Measurements from ENCODE around the gene HEXB. TPM values are rescaled to one million over a fixed set of nuclear protein-coding genes. Genes with fewer than 3 reads are reported as not detected.

HEXB gene
- total RNA-seq, 2 experiments from 2014 or later, result 42.6 to 47.6 TPM

GRCh38 chr5:74642543-74642863 is 42.5 kb upstream of the HEXB start:
- POLR2A ChIA-PET, result no interaction called here
- Mint-ChIP-seq H3K9me3 (ENCODE audit: low read depth) (no peaks in the 10 kb centered on the region), H3K27ac (no peak overlapping the region), H3K4me3 (no peak overlapping the region), H3K27me3 (peaks cover 9% of the 10 kb centered on the region), H3K36me3 (ENCODE audit: low read depth) (no peaks in the 10 kb centered on the region), H3K4me1 (peaks cover 32% of the 10 kb centered on the region)
- DNase-seq (no peak), ATAC-seq (no peak)
- CTCF ChIA-PET, result interaction anchor here (0.8 to 1.5 kb wide), 5 partner anchors 9 to 740 kb away, joined by 3 to 6 read pairs (median 4); no protein-coding TSS in a partner anchor
- intact Hi-C loops (cut with DNase I, micrococcal nuclease), result loop anchor here in 1 of 2 experiments (5.0 to 10.0 kb wide), 3 partner anchors 315 to 848 kb away; no protein-coding TSS in a partner anchor

DNA sequence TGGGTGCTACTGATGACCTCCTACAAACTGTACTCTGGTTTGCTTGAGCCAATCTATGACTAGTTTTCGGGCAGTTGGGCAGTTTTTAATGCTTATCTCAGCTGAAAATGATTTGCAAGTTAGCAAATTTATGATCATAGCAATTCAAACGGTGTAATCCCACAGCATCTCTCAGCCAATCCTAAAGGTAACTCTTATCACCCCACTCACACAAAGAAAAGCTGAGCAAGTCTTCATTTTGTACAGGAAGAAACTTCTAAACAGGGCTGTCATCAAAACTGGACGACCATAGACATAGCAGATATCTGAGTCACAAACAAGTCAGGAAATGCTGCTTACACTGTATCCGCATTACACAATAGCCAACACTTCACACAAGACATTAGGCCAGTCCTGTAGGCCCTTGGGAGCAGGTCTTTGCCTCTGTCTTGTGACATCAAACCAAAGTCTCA is 41.9 kb upstream of the HEXB start:
- H3K36me3 Mint-ChIP-seq (ENCODE audit: low read depth), result no peaks in the 10 kb centered on the region
- no peak overlapping the region for H3K27ac Mint-ChIP-seq
- ChIA-PET POLR2A (no interaction called here), CTCF (interaction anchor here (0.8 to 1.4 kb wide), 4 partner anchors 10 to 740 kb away, joined by 3 to 6 read pairs (median 4); no protein-coding TSS in a partner anchor)
- H3K27me3 Mint-ChIP-seq, result peaks cover 9% of the 10 kb centered on the region
- intact Hi-C loops (cut with DNase I, micrococcal nuclease), result loop anchor here in 1 of 2 experiments (5.0 to 10.0 kb wide), 3 partner anchors 316 to 848 kb away; no protein-coding TSS in a partner anchor
- DNase-seq (no peak), ATAC-seq (no peak)
- no peak overlapping the region for H3K4me3 Mint-ChIP-seq
- H3K9me3 Mint-ChIP-seq (ENCODE audit: low read depth), result no peaks in the 10 kb centered on the region
- H3K4me1 Mint-ChIP-seq, result peaks cover 28% of the 10 kb centered on the region

DNA sequence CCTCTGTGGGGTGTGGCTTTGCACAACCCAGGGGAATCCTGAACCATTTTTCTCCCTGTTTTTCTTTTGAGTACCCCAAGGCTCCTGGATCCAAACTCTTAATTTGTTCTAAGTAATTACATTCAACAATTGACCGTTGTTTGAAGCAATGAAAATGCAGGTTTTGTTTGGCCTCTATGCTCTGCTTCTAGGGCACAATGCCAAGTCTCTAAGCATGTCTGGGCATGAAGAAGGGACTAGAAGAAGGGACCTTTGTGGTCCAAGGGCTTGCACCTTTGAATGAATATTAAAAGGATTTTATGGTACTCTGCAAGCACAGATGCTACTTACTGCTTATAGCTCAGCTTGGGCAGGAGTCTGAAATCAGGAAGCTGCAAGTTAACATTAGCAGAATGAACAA is 37.9 kb upstream of the HEXB start:
- Mint-ChIP-seq H3K27me3 (peaks cover 10% of the 10 kb centered on the region), H3K9me3 (ENCODE audit: low read depth) (no peaks in the 10 kb centered on the region), H3K27ac (no peak overlapping the region), H3K36me3 (ENCODE audit: low read depth) (no peaks in the 10 kb centered on the region), H3K4me1 (peaks cover 2% of the 10 kb centered on the region), H3K4me3 (no peak overlapping the region)
- ChIA-PET POLR2A (no interaction called here), CTCF (interaction anchor here (0.6 to 3.5 kb wide), 6 partner anchors 37 to 747 kb away, joined by 3 to 25 read pairs (median 4); no protein-coding TSS in a partner anchor)
- no peak for ATAC-seq
- no peak for DNase-seq
- intact Hi-C loops (cut with DNase I, micrococcal nuclease), result loop anchor here (5.0 to 10.0 kb wide), 4 partner anchors 250 to 852 kb away; no protein-coding TSS in a partner anchor

- ChIA-PET CTCF (interaction anchor here (0.6 to 1.9 kb wide), 13 partner anchors 8 to 1058 kb away, joined by 3 to 15 read pairs (median 3); partner anchors contain the start of gene ENC1), POLR2A (no interaction called here)
- no peaks in the 10 kb centered on the region for H3K4me1 Mint-ChIP-seq
- ATAC-seq, result peak; percentile 87
- no peak overlapping the region for H3K4me3 Mint-ChIP-seq
- peaks cover 6% of the 10 kb centered on the region for H3K27me3 Mint-ChIP-seq
- intact Hi-C loops (cut with DNase I, micrococcal nuclease), result loop anchor here (1.0 to 10.0 kb wide), 8 partner anchors 252 to 1058 kb away; no protein-coding TSS in a partner anchor
- no peaks in the 10 kb centered on the region for H3K36me3 Mint-ChIP-seq (ENCODE audit: low read depth)
- H3K27ac Mint-ChIP-seq, result no peak overlapping the region
- H3K9me3 Mint-ChIP-seq (ENCODE audit: low read depth), result no peaks in the 10 kb centered on the region
- peak; percentile 59 for DNase-seq
Measured at GRCh38 chr5:74648835-74649293, 36.2 kb upstream of the HEXB start.

DNA sequence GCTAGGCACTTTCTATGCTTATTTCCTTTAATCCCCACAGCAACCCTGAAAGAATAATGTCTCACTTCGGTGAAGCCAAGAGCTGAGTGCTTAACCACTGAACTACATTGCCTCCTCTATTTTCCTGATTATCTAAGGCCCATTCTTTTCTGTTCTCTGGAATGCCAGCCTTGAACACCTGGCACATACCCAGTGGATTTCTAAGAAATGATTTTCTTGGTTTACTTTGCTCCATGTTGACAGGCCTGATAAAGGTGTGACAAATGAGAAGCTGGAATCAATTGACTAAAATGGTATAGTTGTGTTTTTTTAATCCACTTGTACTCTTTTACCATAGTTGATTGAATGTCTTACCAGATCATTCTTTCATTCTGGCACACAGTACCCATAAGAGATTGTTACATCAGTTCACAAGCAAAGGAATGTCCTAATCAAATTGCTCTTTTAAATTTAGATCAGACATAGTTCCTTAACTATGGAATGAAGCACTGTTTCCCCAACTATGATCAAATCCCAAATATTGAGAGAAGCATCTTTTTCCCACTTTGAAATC is 35.5 kb upstream of the HEXB start:
- ChIA-PET CTCF (interaction anchor here (0.6 to 1.9 kb wide), 15 partner anchors 9 to 1058 kb away, joined by 3 to 15 read pairs (median 3); partner anchors contain the start of gene ENC1), POLR2A (no interaction called here)
- H3K4me1 Mint-ChIP-seq, result no peaks in the 10 kb centered on the region
- intact Hi-C loops (cut with DNase I, micrococcal nuclease), result loop anchor here (1.0 to 10.0 kb wide), 6 partner anchors 252 to 855 kb away; no protein-coding TSS in a partner anchor
- H3K36me3 Mint-ChIP-seq (ENCODE audit: low read depth), result no peaks in the 10 kb centered on the region
- ATAC-seq (no peak), DNase-seq (no peak)
- no peak overlapping the region for H3K4me3 Mint-ChIP-seq
- no peaks in the 10 kb centered on the region for H3K9me3 Mint-ChIP-seq (ENCODE audit: low read depth)
- H3K27me3 Mint-ChIP-seq, result peaks cover 6% of the 10 kb centered on the region
- no peak overlapping the region for H3K27ac Mint-ChIP-seq

DNA sequence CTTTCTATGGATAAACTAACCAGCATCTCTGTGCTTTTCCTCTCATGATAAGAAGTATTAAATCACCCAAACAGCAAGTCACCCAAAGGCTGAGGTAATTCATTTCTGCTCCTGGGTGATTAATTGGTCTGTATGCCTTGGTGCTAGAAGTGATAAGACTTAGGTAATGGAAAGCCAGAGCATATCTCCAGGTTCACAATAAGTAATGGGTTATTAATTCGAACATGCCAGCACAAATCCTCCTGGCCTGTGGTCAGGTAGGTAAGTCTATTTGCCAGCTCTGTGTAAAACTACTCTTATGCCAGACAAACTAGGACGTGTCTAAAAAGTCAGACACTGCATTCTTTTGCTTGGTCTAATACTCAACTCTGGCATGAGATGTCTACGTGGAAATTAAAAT is 33.3 kb upstream of the HEXB start:
- ATAC-seq (no peak), DNase-seq (no peak)
- Mint-ChIP-seq H3K27me3 (peaks cover 4% of the 10 kb centered on the region), H3K27ac (no peak overlapping the region), H3K9me3 (ENCODE audit: low read depth) (no peaks in the 10 kb centered on the region), H3K4me1 (no peaks in the 10 kb centered on the region), H3K36me3 (ENCODE audit: low read depth) (no peaks in the 10 kb centered on the region), H3K4me3 (no peak overlapping the region)
- ChIA-PET POLR2A (no interaction called here), CTCF (interaction anchor here (0.6 to 1.0 kb wide), 2 partner anchors 631 to 749 kb away, joined by 3 read pairs; no protein-coding TSS in a partner anchor)
- intact Hi-C loops (cut with DNase I, micrococcal nuclease), result no loop called here

DNA sequence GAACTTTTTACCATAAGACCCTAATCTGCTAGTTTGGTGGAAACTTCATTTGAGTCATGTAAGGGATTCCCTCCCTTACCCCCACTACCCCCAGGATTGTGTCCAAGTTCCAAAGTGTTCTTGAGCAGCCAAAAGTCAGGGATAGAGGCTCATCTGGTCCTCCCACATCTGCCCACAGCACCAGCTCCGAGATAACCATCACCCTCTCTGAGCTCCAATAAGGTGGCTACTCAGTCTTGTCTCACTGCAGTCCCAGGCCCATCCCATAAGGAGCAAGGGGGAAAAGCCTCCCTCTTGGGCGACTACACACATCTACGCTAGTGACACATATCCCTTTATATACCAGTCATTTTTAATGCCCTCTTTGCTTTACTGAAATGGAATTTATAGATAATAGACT is 32.5 kb upstream of the HEXB start:
- no peaks in the 10 kb centered on the region for H3K36me3 Mint-ChIP-seq (ENCODE audit: low read depth)
- ChIA-PET CTCF (interaction anchor here (1.8 kb wide), 1 partner anchor 750 kb away, joined by 5 read pairs; no protein-coding TSS in a partner anchor), POLR2A (no interaction called here)
- peaks cover 4% of the 10 kb centered on the region for H3K27me3 Mint-ChIP-seq
- no peak overlapping the region for H3K27ac Mint-ChIP-seq
- no peaks in the 10 kb centered on the region for H3K4me1 Mint-ChIP-seq
- intact Hi-C loops (cut with DNase I, micrococcal nuclease), result no loop called here
- no peak overlapping the region for H3K4me3 Mint-ChIP-seq
- H3K9me3 Mint-ChIP-seq (ENCODE audit: low read depth), result no peaks in the 10 kb centered on the region
- DNase-seq, result no peak
- ATAC-seq, result no peak

GRCh38 chr5:74653991-74654390 is 31.0 kb upstream of the HEXB start:
- CTCF ChIA-PET, result interaction anchor here (1.0 to 1.8 kb wide), 3 partner anchors 13 to 752 kb away, joined by 4 to 5 read pairs (median 4); partner anchors contain the start of gene ENC1
- Mint-ChIP-seq H3K27ac (no peak overlapping the region), H3K4me1 (no peaks in the 10 kb centered on the region), H3K9me3 (ENCODE audit: low read depth) (no peaks in the 10 kb centered on the region), H3K4me3 (no peak overlapping the region), H3K27me3 (peaks cover 4% of the 10 kb centered on the region), H3K36me3 (ENCODE audit: low read depth) (no peaks in the 10 kb centered on the region)
- POLR2A ChIA-PET, result no interaction called here
- ATAC-seq, result no peak
- DNase-seq, result no peak
- intact Hi-C loops (cut with DNase I, micrococcal nuclease), result no loop called here

- CTCF ChIA-PET, result interaction anchor here (0.6 kb wide), 1 partner anchor 421 kb away, joined by 5 read pairs; no protein-coding TSS in a partner anchor
- no peak overlapping the region for H3K4me3 Mint-ChIP-seq
Measured at GRCh38 chr5:74655206-74655605, 29.8 kb upstream of the HEXB start.

DNA sequence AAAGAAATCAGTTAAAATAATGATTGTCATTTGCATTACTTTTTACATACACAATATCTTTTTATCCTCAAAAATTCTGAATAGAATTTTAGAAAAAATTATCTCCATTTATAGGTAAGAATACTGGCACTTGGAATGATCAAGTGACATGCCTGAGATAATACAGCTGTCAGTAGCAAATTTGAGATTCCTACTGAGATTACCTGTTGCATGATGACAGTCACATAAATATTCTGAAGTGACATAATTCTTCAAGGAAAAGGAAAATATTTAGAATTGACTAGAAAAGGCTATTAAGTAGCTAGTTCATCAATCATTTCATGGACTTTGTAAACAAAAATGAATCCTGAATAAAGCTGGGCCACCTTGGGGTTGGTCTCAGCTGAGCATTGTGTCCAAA is 29.3 kb upstream of the HEXB start:
- ATAC-seq, result no peak
- no peak for DNase-seq
- ChIA-PET POLR2A (interaction anchor here (0.7 kb wide), 1 partner anchor 65 kb away, joined by 6 read pairs; no protein-coding TSS in a partner anchor), CTCF (interaction anchor here (0.7 kb wide), 1 partner anchor 161 kb away, joined by 3 read pairs; no protein-coding TSS in a partner anchor)
- H3K9me3 Mint-ChIP-seq (ENCODE audit: low read depth), result no peaks in the 10 kb centered on the region
- no peak overlapping the region for H3K4me3 Mint-ChIP-seq
- intact Hi-C loops (cut with DNase I, micrococcal nuclease), result no loop called here
- no peak overlapping the region for H3K27ac Mint-ChIP-seq
- no peaks in the 10 kb centered on the region for H3K4me1 Mint-ChIP-seq
- no peaks in the 10 kb centered on the region for H3K36me3 Mint-ChIP-seq (ENCODE audit: low read depth)
- H3K27me3 Mint-ChIP-seq, result peaks cover 5% of the 10 kb centered on the region

More at GRCh38 chr5:74655206-74655605, 29.8 kb upstream of the HEXB start:
- intact Hi-C loops (cut with DNase I, micrococcal nuclease), result no loop called here
- DNase-seq, result no peak
- Mint-ChIP-seq H3K36me3 (ENCODE audit: low read depth) (no peaks in the 10 kb centered on the region), H3K4me1 (no peaks in the 10 kb centered on the region), H3K27ac (no peak overlapping the region), H3K27me3 (peaks cover 5% of the 10 kb centered on the region), H3K9me3 (ENCODE audit: low read depth) (no peaks in the 10 kb centered on the region)
- no peak for ATAC-seq
- POLR2A ChIA-PET, result no interaction called here

DNA sequence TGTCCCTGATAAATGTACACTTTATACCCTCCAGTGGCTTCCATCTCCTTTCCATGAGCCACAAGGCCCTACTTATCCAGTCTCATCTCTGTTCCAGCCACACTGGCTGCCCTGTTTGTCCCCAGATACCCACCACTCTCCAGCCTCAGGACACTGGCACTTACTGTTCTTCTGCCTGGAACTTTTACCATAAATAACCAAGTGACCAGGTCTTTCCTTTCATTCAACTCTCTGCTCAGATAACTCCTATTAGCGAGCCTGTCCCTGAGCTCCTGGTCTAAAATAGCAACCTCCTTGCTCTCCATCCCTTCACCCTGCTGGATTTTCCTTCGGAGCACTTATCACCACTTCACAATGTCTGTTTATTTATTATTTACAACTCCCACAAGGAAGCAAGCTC is 27.9 kb upstream of the HEXB start:
- Mint-ChIP-seq H3K4me1 (no peaks in the 10 kb centered on the region), H3K4me3 (no peak overlapping the region), H3K27me3 (peaks cover 5% of the 10 kb centered on the region), H3K27ac (no peak overlapping the region), H3K36me3 (ENCODE audit: low read depth) (no peaks in the 10 kb centered on the region), H3K9me3 (ENCODE audit: low read depth) (no peaks in the 10 kb centered on the region)
- ATAC-seq (no peak), DNase-seq (no peak)
- intact Hi-C loops (cut with DNase I, micrococcal nuclease), result no loop called here
- CTCF ChIA-PET, result no interaction called here
- POLR2A ChIA-PET, result no interaction called here

DNA sequence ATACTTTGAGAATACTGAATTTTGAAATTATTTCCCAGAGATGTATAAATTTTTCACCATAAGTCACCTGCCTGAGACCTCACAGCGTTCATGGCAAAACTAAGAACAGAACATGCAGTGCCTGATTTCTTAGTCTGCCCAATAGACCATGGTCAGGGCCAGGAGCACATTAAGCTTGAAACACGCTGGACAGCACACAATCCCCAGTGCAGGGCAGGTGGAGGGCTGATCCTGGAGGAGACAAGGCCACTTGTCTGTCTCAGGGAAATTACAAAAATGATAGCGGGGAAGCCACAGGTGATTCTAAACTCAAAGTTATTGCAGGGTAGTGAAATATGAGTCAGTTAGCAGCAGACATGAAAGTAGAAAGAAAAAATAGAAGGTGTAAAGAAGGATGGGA is 25.9 kb upstream of the HEXB start:
- no peak for ATAC-seq
- Mint-ChIP-seq H3K36me3 (ENCODE audit: low read depth) (no peaks in the 10 kb centered on the region), H3K27me3 (peaks cover 12% of the 10 kb centered on the region), H3K4me3 (no peak overlapping the region), H3K9me3 (ENCODE audit: low read depth) (no peaks in the 10 kb centered on the region), H3K4me1 (no peaks in the 10 kb centered on the region), H3K27ac (no peak overlapping the region)
- no peak for DNase-seq
- ChIA-PET CTCF (interaction anchor here (1.2 kb wide), 1 partner anchor 757 kb away, joined by 4 read pairs; no protein-coding TSS in a partner anchor), POLR2A (no interaction called here)
- intact Hi-C loops (cut with DNase I, micrococcal nuclease), result no loop called here
